Measurements from ENCODE around the gene IDE.
"Not testable (repeated sequence)": the region's sequence is repeated elsewhere in the genome, so short reads cannot be mapped to it uniquely, and the experiment has no call there.

Gene IDE

GRCh38 chr10:92420546-92421275, 153.2 kb downstream of the IDE start:
- DNase-seq (ENCODE audit: extremely low read depth in 1 of 2, low read depth in 1 of 2), result no peak

GRCh38 chr10:92419740-92420545, 153.9 kb downstream of the IDE start:
- DNase-seq (ENCODE audit: extremely low read depth in 1 of 2, low read depth in 1 of 2), result no peak

GRCh38 chr10:92418891-92419290, 155.0 kb downstream of the IDE start:
- DNase-seq (ENCODE audit: extremely low read depth in 1 of 2, low read depth in 1 of 2), result no peak

GRCh38 chr10:92418221-92418620, 155.7 kb downstream of the IDE start:
- DNase-seq (ENCODE audit: extremely low read depth in 1 of 2, low read depth in 1 of 2), result no peak

- DNase-seq (ENCODE audit: extremely low read depth in 1 of 2, low read depth in 1 of 2), result no peak
Measured at GRCh38 chr10:92413519-92413918, 160.4 kb downstream of the IDE start.

- DNase-seq (ENCODE audit: extremely low read depth in 1 of 2, low read depth in 1 of 2), result no peak
Measured at GRCh38 chr10:92413011-92413410, 160.9 kb downstream of the IDE start.

GRCh38 chr10:92411406-92411805, 162.5 kb downstream of the IDE start:
- DNase-seq (ENCODE audit: extremely low read depth in 1 of 2, low read depth in 1 of 2), result no peak

- no peak for DNase-seq (ENCODE audit: extremely low read depth in 1 of 2, low read depth in 1 of 2)
Measured at GRCh38 chr10:92410501-92410900, 163.4 kb downstream of the IDE start.

- no peak for DNase-seq (ENCODE audit: extremely low read depth in 1 of 2, low read depth in 1 of 2)
Measured at GRCh38 chr10:92408017-92408361, 165.9 kb downstream of the IDE start.

- no peak for DNase-seq (ENCODE audit: extremely low read depth in 1 of 2, low read depth in 1 of 2)
Measured at GRCh38 chr10:92407305-92408016, 166.4 kb downstream of the IDE start.

- DNase-seq (ENCODE audit: extremely low read depth in 1 of 2, low read depth in 1 of 2), result no peak
Measured at GRCh38 chr10:92405419-92405924, 168.4 kb downstream of the IDE start.

GRCh38 chr10:92404612-92405418, 169.1 kb downstream of the IDE start:
- no peak for DNase-seq (ENCODE audit: extremely low read depth in 1 of 2, low read depth in 1 of 2)

GRCh38 chr10:92402234-92402633, 171.7 kb downstream of the IDE start:
- not testable (repeated sequence) for DNase-seq (ENCODE audit: extremely low read depth in 1 of 2, low read depth in 1 of 2)
